Stimulated activated CD8-positive, alpha-beta memory T cell treated with anti-CD3 and anti-CD28 coated beads, Interleukin-4, amount 100 ng/mL, for 1 hour (primary cell): ENCODE data around the gene FBN3.
"Not testable (repeated sequence)": the region's sequence is repeated elsewhere in the genome, so short reads cannot be mapped to it uniquely, and the experiment has no call there.

Experiments
- DNase-seq, 2 donors: peaks; one replicate each; pipeline ENCODE4 v3.0.0-alpha.2; 2020; ENCODE audit warnings: low read depth in 2 of 2, low spot score in 1 of 2

Gene FBN3

DNA sequence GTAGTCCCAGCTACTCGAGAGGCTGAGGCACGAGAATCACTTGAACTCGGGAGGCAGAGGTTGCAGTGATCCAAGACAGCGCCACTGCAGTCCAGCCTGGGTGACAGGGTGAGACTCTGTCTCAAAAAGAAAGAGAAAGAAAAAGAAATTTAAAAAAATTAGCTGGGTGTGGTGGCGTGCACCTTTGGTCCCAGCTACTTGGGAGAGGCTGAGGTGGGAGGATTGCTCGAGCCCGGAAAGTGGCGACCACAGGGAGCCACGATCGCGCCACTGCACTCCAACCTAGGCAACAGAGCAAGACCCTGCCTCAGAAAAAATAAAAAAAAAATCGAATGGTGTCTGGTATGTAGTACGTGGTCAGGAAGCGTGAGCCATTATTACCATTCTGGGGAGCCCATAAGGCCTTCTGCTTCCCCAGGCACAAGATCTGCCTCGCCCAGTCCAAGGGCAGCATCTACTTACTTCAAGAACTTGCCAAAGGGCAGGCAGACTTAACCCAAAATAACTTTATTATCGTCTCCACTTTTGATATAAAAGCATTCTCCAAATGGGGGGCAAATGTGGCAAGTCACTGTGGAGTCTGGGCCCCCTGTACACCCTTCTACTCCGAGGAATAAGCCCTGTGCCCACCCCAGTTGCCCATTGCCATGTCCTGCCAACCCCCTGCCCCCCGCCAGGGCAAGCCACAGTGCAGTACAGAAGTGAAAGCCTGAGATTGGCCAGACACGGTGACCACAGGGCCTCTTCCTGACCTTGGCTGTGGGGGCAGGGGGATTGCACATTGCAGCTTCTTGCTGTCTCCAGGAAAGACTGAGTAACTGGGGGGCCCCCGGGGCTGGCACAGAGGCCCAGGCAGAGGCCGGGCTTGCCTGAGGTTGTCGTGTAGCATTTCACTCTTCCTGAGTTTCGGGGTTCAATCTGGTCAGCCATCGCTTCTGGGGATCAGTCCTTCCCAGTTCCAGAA is 84.2 kb downstream of the FBN3 start:
- no peak for DNase-seq

DNA sequence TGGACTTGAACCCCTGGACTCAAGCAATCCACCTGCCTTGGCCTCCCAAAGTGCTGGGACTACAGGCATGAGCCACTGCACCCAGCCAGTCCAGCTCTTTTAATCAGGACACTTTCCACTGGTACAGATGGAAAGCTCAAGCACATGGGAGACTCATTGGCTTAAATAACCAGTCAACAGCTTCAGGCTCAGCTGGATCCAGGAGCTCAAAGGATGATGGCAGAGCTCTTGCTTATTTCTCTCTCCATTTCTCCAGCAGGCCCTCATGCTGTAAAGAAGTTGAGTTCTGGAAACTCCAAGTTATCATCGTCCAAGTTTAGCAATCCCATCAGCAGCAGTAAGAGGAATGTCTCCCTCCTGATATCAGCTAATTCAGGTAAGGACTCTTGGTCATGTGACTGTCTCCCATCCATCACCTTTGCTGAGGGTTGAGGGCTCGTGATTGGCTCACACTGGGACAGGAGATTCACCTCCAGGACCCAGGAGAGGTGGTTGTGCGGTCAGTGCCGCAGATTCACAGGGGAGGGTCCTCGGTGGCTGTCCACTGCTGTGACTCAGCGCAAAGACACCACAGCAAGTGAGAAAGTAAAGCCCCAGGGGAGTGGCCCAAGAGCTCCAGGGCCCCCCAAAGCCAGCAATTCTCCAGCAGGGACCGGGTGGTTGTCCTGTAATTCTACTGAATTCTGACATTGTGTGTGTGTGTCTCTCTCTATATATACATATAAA is 91.7 kb downstream of the FBN3 start:
- DNase-seq = no peak

DNA sequence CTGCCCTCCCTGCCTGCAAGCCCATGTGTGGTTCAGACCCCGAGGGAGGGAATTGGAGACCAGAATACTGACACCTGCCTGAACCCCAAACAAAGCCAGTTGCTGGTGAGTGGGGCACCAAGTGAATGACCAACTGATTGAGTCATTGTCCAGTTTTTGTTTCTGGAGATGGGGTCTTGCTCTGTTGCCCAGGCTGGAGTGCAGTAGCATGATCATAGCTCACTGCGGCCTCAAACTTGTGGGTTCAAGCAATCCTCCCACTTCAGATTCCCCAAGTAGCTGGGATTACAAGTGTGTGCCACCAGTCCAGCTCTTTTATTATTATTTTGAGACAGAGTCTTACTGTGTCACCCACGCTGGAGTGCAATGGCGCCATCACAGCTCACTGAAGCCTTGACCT is 92.9 kb downstream of the FBN3 start:
- no peak for DNase-seq

DNA sequence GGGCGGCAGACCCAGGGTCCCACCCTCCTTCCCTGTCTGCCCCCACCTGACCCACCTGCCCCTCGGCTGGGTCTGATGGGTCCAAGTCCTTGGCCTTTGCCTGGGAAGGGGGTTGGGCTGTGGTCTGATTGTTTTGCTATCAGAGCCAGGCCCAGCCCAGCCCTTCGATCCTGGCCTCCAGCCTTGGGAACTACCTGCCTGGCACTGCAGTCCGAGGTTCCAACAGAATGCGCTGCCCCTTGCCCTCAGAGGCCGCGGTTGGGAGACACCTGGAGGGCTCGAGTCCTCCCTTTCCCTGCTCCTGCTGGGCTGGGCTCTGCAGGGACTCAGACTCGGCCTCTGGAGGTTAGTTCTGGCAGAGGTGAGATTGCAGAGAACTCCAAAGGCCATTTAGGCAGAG is 95.2 kb downstream of the FBN3 start:
- DNase-seq = no peak

DNA sequence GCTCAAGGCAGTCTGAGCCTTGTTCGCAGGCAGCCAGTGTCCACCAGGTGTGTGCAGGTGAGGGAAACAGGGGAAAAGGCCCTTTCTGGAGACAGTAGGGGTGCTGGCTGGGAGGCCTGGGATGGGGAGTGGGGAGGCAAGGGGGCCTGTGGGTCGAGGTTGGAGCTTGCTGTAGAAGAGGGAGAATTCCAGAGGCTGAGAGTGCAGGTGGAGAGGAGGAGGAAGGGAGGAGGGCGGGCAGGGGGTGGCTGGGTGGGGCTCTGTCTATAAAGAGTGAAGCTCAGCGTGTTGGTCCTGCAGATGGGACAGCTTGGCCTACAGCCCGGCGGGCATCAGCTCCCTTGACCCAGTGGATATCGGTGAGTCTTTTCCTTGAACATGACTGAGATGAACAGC is 96.9 kb downstream of the FBN3 start, which contains the start of gene CCL25:
CCL25 (plus strand) TSS at position 297 of the 396 bp plus-strand sequence. CDS start 290 bp downstream, outside the sequence.
- no peak for DNase-seq

DNA sequence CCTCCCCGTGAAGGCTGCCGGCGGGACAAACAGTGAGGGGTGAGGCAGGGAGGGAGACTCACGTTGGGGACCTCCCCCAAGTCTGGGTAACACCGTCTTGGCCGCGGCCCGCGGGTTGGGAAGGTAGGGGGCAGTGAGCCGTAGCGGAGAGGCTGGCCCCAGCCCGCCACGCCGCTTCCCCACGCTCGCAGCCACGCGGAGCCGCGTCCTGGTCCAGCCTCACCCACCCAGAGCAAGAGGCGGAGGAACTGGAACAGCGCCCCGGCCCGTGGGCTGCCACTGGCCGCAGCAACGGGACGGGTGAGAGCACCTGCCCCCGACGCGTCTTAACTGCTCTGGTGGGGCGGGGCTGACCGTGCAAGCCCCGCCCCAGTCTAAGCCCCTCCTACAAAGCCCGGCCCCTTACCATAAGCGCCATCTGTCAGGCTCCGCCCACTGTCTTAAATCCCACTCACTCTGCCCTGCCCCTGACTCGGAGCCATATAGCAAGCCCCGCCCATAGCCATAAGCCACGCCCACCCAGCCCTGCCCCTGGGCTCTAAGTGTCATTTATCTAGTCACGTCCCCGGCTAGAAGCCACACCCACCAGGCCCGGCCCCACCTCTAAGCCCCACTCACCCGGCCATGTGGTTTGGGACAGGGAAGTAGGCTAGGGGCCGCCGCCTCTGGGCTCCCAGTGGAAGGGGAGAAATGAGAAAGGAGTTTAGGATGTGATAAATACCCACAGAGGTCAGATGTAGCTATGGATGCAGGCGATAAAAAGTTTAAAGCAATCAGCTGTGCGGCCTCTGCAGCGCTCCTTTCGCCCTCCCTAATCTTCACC is 98.9 kb downstream of the FBN3 start:
- DNase-seq = peak; percentile 66 to 67

DNA sequence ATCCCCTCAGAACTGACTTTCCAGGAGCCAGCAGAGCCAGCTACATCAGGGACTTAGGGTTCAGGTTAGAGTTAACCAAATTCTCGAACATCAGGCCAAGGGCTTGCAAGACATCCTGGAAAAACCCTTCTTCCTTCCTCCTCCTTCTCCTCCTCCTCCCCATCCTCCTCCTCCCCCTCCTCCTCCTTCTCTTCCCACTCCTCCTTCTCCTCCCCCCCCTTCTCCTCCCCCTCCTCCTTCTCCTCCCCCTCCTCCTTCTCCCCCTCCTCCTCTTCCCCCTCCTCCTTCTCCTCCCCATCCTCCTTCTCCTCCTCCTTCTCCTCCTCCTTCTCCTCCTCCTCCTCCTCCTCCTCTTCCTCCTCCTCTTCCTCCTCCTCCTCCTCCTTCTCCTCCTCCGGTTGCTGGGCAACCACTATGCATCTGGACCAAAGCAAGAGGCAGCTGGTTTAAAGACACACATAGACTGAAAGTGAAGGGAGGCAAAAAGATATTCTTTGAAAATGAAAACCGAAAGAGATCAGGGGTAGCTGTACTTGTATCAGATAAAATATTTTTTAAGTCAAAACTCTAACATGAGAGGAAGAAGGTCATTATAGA is 102.7 kb downstream of the FBN3 start:
- DNase-seq = no peak

DNA sequence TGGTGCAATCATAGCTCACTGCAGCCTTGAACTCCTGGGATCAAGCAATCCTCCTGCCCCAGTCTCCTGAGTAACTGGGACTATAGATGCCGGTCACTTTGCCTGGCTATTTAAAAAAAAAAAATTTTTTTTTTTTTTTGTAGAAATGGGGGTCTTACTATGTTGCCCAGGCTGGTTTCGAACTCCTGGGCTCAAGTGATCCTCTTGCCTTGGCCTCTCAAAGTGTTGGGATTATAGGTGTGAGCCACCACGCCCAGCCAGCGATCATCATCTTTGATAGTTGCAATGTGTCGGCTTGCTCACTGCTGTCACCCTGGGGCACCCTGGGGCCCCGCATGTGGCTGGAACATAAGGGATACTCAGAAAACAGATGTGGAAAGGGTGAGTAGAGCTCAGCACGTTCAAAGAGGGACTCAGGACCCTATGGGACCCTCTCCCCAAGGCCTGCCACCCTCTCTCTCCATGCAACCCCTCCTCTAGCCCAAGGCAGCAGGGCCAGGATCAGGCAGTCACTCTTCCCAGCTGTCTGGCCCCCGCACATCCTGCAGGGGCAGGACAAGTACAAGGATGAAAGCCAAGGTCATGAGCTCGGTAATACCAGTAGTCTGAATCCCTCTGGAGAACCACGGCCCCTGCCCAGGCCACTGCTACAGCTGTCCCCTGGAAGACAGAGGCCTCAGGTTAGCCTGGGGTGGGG is 103.4 kb downstream of the FBN3 start:
- DNase-seq = no peak

DNA sequence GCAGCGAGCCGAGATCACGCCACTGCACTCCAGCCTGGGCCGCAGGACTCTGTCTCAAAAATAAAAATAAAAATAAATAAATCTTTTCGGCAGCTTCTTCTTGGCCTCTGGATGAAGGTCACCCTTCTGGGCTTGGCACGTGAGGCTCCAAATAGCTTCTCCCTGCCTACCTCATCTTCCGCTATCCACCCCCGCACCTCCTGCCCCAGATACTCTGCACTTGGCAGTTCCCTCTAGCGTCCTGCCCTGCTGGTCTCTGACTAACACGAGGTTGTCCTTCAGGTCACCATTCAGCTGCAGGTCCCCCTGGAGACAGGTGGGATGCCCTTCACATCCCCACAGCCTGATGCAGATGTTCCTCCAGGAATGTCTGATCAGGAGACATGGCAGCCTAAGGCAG is 105.4 kb downstream of the FBN3 start:
- no peak for DNase-seq

DNA sequence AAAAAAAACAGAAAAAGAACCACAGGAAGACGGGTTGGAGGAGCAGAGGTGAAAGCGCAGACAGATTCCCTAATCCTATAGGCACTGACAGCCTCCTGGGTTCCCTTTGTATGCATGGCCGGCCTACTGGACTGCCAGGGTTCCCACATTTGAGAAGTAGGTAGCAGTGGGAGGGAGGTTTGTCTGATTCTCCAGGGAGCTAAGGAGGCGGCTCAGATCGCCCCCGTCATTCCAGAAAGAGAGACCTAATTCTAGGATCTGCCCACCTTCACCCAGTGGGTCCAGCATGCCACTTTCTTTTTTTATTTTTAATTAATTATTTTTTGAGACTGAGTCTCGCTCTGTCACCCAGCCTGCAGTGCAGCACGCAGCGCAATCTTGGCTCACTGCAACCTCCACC is 106.5 kb downstream of the FBN3 start:
- DNase-seq = no peak

DNA sequence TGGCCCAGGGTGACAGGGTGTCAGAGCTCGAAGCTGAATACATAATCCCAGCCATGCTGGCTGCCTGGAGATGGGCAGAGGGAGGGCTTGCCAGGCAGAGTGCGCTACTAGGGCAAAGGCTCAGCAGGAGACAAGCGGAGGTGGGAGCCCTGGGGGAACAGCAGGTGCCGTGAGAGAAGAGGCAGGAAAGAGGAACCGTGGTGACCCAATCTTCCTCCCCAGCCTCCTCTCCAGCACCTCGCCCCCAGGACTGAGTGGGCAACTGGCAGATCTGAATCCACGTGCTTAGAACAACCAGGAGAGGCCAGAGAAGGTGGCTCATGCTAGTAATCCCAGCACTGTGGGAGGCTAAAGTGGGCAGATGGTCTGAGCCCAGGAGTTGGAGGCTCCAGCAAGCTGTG is 107.9 kb downstream of the FBN3 start:
- DNase-seq = no peak

DNA sequence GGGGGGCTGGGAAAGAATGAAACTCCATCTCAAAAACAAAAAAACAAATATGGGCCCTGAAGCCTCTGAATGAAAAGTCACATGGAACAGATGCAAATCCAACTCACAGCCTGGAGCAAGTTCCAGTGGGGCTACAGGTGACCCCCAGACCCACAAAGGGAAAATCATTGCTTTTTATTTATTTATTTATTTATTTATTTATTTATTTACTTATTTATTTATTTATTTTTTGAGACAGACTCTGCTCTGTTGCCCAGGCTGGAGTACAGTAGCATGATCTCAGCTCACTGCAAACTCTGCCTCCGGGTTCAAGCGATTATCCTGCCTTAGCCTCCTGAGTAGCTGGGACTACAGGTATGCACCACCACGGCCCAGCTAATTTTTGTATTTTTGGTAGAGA is 110.2 kb downstream of the FBN3 start:
- no peak for DNase-seq

DNA sequence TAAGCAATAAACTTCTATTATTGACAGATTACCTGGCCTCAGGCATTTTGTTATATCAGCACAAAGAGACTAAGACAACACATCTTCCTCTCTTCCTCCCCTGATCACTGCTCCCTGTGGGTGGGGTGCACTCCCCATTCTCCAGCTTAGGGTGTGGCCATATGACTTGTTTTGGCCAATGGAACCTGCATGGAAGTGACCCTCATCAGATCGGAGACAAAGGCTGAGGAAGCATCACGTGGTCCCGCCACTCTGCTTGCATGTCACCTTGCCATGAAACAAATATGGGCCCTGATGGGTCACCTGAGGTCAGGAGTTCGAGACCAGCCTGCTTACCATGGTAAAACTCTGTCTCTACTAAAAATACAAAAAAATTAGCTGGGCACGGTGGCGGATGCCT is 110.6 kb downstream of the FBN3 start:
- no peak for DNase-seq

DNA sequence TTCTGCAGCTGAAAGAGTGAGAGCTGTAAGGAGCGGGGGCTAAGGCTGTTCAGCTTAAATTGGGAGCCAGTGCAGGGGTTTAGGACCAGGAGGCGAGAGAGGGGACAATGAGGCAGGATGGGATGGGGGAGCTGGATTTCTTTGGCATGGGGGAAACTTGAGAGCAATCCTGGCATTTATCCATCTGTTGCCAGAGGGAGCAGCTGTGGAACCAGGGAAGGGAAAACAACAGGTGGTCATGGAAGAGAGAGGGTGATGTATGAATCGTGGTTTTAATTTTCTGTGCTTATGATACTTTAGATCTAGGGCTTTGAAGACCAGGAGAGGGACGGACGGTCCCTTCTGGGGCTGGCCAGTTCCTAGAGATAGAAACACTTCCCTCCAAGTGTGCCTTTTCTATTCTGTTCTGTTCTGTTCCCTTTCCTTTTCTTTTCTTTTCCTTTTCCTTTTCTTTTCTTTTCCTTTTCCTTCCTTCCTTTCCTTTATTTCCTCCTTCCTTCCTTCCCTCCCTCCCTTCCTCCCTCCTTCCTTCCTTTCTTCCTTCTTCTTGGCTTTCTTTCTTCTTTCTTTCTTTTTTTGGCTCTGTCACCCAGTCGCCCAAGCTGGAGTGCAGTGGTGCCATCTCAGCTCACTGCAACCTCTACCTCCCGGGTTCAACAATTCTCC is 112.8 kb downstream of the FBN3 start:
- no peak for DNase-seq

DNA sequence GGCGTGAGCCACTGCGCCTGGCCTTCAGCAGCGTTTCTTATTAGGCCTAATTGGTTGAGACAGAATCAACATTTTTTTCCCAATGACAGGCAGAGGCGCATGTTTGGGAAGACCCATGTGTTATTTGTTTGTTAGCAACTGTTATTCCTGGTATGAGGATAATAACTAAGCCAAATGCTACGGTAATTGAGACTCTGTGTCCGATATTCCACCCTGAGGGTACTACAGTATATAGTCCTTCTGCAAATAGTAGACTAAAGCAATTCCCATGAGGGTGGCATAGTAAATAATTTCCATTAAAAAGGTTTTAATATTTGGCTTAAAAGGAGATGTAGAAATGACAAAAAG is 115.2 kb downstream of the FBN3 start:
- no peak for DNase-seq

DNA sequence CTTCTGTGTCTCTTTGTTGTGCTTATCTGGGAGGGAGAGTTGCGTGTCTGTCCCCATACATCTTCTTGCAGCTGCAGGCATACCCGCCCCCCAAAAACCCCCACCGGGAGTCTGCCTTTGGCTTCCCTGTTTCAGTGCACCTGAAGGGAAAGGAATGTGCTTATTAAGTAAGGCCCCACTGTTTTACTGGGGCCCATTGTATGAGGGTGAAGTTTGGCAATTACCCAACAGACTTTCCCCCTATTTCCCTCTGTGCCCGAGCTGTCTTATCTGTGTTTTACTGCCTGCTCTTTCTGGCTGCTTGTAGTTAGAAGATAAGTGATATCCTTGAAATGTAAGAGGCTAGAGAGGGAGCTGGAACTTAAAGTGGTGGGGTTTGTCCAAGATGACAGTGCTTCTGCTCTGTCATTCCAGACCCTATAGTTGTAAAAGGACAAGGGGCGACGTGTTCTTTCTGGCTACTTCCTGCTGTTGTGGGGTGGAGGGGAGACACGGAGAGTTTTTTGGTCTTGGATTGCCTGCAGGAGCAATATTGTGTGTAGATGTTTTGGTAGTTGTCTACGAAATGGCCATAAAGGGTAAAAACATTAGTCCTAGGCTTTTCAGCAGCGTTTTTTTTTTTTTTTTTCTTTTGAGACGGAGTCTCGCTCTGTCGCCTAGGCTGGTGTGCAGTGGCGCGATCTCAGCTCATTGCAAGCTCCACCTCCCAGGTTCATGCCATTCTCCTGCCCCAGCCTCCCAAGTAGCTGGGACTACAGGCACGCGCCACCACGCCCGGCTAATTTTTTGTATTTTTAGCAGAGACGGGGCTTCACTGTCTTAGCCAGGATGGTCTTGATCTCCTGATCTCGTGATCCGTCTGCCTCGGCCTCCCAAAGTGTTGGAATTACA is 115.9 kb downstream of the FBN3 start:
- DNase-seq = not testable (repeated sequence)

DNA sequence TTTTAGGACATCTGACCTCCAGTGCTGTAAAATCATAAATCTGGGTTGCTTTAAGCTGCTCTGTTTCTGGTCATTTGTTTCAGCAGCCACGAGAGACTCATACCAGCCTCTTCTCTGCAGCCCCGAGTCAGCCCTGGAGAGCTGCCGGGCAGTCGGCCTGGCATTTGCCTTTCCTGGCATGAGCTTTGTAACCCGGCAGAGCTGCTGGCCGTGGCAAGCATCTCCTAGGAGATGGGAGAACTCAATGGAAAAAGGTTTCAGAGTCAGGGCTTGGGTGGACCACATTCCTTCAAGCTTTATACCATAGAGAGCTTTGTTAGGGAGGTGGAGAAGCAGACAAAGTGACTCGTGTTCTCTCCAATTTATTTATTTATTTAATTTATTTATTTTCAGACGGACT is 118.4 kb downstream of the FBN3 start:
- DNase-seq = no peak

DNA sequence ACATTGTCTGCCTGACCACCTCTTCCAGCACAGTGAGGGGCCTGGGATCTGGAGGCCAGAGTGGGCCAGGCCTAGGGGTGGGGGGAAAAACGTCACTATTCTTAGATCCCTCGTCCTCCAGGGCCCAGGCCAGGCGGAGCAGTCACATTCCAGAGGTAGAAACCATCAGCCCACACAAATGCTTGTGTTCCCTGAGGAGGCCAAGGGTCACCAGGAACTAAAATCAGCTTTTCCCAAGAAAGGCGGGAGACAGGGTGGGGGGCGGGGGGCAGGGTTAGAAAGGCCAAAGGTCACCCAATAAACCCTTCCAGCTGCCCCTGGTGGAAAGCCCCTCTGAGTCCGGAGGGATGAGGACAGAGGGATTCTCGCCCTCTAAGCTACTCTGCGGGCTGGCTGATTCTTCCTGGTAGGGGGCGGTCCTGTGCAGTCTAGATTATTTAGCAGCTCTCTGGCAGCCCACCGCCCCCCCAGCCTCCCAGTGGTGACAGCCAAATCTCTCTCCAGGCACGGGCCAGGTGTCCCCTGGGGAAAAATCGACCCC is 120.4 kb downstream of the FBN3 start:
- no peak for DNase-seq

DNA sequence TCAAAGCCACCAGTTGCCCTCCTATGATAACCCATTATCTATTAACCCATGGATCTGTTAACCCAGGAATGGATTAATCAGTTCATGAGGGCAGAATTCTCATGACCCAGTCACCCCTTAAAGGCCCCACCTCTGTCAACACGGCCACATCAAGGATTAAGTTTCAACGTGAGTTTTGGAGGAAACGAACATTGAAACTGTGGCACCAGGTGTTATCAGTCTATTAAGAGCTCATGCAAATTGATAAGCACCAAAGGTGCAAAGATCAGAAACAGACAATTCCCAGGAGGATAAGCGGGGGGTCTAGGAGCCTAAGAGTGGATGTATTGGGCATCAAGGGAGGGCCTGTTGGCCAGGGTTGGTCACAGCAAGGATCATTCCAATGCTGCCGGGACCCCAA is 124.1 kb downstream of the FBN3 start:
- no peak for DNase-seq
